Keratinocyte (primary cell): ENCODE results near the gene SIGLEC15. TPM values are rescaled to one million over a fixed set of nuclear protein-coding genes. Genes with fewer than 3 reads are reported as not detected.

Experiments
- DNase-seq: peaks from one replicate; pipeline ENCODE4 v3.0.0-alpha.2; 2011; ENCODE audit warnings: low read depth, missing footprints, low spot score
- FAIRE-seq: peaks from 2 replicates; lab custom pipeline; 2011; peaks lifted over from hg19 to GRCh38; lab: Jason Lieb, UNC
- H2AFZ ChIP-seq: 2 replicates; pipeline ENCODE4 v1.6.0; 2012; ENCODE audit warnings: low read length, control low read depth, inconsistent platforms; ENCODE audit not compliant: control insufficient read depth
- H3K27ac ChIP-seq: 2 replicates; pipeline ENCODE4 v1.5.1; 2011; ENCODE audit warnings: low read length; ENCODE audit not compliant: control insufficient read depth, insufficient read depth
- H3K27me3 ChIP-seq: 3 replicates; pipeline ENCODE4 v1.6.0; 2011; ENCODE audit warnings: low read length; ENCODE audit not compliant: control insufficient read depth, insufficient read depth; ENCODE audit errors: extremely low read depth
- H3K36me3 ChIP-seq, 2 experiments: 2 replicates in 1 of 2; 3 replicates in 1 of 2; pipeline ENCODE4 v1.5.1; 2011; ENCODE audit warnings: low read length in 2 of 2, mild to moderate bottlenecking in 1 of 2; ENCODE audit not compliant: control insufficient read depth in 2 of 2, insufficient read depth in 2 of 2; ENCODE audit errors: extremely low read depth in 1 of 2
- H3K4me1 ChIP-seq: 3 replicates; pipeline ENCODE4 v1.5.1; 2011; ENCODE audit warnings: low read length; ENCODE audit not compliant: control insufficient read depth, insufficient read depth; ENCODE audit errors: extremely low read depth
- H3K4me2 ChIP-seq: 3 replicates; pipeline ENCODE4 v1.6.0; 2011; ENCODE audit warnings: low read depth, low read length; ENCODE audit not compliant: control insufficient read depth, insufficient read depth; ENCODE audit errors: extremely low read depth
- H3K4me3 ChIP-seq, 3 experiments: fragments of 200-600 bp in 1 of 3; sonication (generic) in 1 of 3; 2 replicates in 2 of 3; 3 replicates in 1 of 3; pipeline ENCODE4 v1.5.1; 2011 to 2016; ENCODE audit warnings: low read length in 3 of 3, mild to moderate bottlenecking in 3 of 3, control low read depth in 2 of 3, inconsistent platforms in 1 of 3, low read depth in 1 of 3, mixed read lengths in 1 of 3, mixed run types in 1 of 3, moderate library complexity in 1 of 3; ENCODE audit not compliant: control insufficient read depth in 2 of 3, insufficient read depth in 2 of 3; ENCODE audit errors: extremely low read depth in 1 of 3
- H3K79me2 ChIP-seq: 2 replicates; pipeline ENCODE4 v1.6.0; 2012; ENCODE audit warnings: low read length; ENCODE audit not compliant: control insufficient read depth, insufficient read depth
- H3K9ac ChIP-seq: 3 replicates; pipeline ENCODE4 v1.6.0; 2011; ENCODE audit warnings: low read length; ENCODE audit not compliant: control insufficient read depth, insufficient read depth; ENCODE audit errors: extremely low read depth
- H3K9me1 ChIP-seq: 3 replicates; pipeline ENCODE4 v1.6.0; 2011; ENCODE audit warnings: low read length; ENCODE audit not compliant: control insufficient read depth, insufficient read depth; ENCODE audit errors: extremely low read depth
- H3K9me3 ChIP-seq: 2 replicates; pipeline ENCODE4 v1.5.1; 2012; ENCODE audit warnings: low read depth, low read length; ENCODE audit not compliant: control insufficient read depth
- H4K20me1 ChIP-seq: 3 replicates; pipeline ENCODE4 v1.6.0; 2011; ENCODE audit warnings: low read length; ENCODE audit not compliant: control insufficient read depth, insufficient read depth; ENCODE audit errors: extremely low read depth
- CTCF ChIP-seq, 3 experiments: IDR thresholded peaks in 1 of 3; conservative IDR thresholded peaks in 1 of 3; optimal IDR thresholded peaks in 1 of 3; 2 replicates in 2 of 3; 3 replicates in 1 of 3; pipeline versions ENCODE3 to v1.5.1; 2011; ENCODE audit warnings: low read length in 3 of 3, mild to moderate bottlenecking in 3 of 3, moderate library complexity in 2 of 3, control low read depth in 1 of 3, inconsistent platforms in 1 of 3; ENCODE audit not compliant: insufficient read depth in 2 of 3; ENCODE audit errors: extremely low read depth in 1 of 3
- EZH2 ChIP-seq: IDR thresholded peaks from one replicate; pipeline ENCODE4 v1.6.1; 2012; ENCODE audit warnings: inconsistent platforms, mild to moderate bottlenecking, low read length, moderate library complexity
- dilution Hi-C: fragments of 300-500 bp; cut with MboI; formaldehyde crosslinking; loops from one replicate; pipeline ENCODE4 v1.7.0; 2020; ENCODE audit warnings: low sequenced_read_pairs; ENCODE audit not compliant: extremely low pct_ligation_motif_present
- polyA plus RNA-seq, 5 experiments: library from polyadenylated mRNA; depleted of rRNA in 3 of 5; stranded (reverse) in 3 of 5; stranded (forward) in 1 of 5; unstranded in 1 of 5; fragments of >200 nt; gene quantifications; 1 replicate in 1 of 5; 2 replicates in 3 of 5; 3 replicates in 1 of 5; pipeline versions ENCODE4 v1.2.1 to v1.2.3, GENCODE V29; 2011 to 2012; ENCODE audit warnings: missing spikeins in 2 of 5, low read depth in 1 of 5, low replicate concordance in 1 of 5

SIGLEC15 gene
- polyA plus RNA-seq, 1 donor (not counting 4 experiments of a cell fraction or from before 2014, with no cell fraction given): not detected

- TF ChIP-seq EZH2 (no peak), CTCF (optimal IDR thresholded peaks at IDR 0.05 in 1 of 3, IDR thresholded peaks at IDR 0.05 in 1 of 3, conservative IDR thresholded peaks at IDR 0.05 in 1 of 3; ENCODE audit: extremely low read depth in 1 of 3, insufficient read depth in 2 of 3, low read length in 3 of 3) (no peak)
- FAIRE-seq (peak; percentile 96), DNase-seq (peak; percentile 76)
- no peaks in the 10 kb centered on the region for H3K27me3 ChIP-seq
- no peaks in the 10 kb centered on the region for H4K20me1 ChIP-seq
- H3K36me3 ChIP-seq: no peaks in the 10 kb centered on the region
- no peak overlapping the region for H3K4me3 ChIP-seq
- H3K79me2 ChIP-seq: no peaks in the 10 kb centered on the region
- H3K9me3 ChIP-seq: peaks cover 6% of the 10 kb centered on the region
- no peak overlapping the region for H3K9ac ChIP-seq
- peaks cover 43% of the 10 kb centered on the region for H3K4me1 ChIP-seq
- H3K27ac ChIP-seq: peak overlapping the region; percentile 97
- no peaks in the 10 kb centered on the region for H3K9me1 ChIP-seq
- peak overlapping the region; percentile 13 for H2AFZ ChIP-seq
- peak overlapping the region; percentile 54 for H3K4me2 ChIP-seq
- dilution Hi-C loops: no loop called here
Observed at GRCh38 chr18:45801416-45802004, 24.0 kb upstream of the SIGLEC15 start.

DNA sequence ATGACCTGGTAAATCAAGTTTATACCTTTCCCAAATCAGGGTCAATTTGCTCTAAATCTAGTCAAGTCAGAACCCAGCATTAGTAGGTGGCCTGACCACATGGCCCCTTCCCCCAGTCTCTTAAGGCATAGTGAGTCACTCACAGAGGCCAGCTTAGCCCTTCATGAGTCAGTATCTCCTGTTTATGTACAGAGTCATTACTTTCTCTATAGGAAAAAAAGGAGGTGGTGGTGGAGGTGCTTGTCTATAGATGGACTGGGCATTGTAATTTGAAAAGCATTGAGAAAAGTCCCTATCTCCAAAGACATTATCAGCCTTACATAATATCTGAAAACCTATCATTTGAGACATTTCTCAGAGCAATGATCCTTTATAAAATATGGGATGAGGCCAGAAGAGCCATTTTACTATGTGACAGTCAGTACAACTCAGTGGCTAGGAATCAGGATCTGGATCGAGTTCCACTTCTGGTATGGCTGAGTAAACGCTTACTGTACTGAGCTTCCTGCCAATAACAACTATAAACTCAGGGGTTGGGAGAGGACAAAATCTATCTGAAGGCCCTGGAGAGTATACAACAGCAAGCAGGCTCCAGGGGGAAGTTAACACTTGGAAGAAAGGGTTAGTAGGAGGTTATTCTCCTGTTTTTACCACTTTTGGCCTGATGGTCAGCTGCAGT lies 22.5 kb upstream of the SIGLEC15 start:
- peak overlapping the region; percentile 97 for H3K27ac ChIP-seq
- peak; percentile 91 for DNase-seq
- no peaks in the 10 kb centered on the region for H4K20me1 ChIP-seq
- H3K36me3 ChIP-seq: no peaks in the 10 kb centered on the region
- peak; percentile 96 for FAIRE-seq
- peak overlapping the region; percentile 59 for H3K4me2 ChIP-seq
- H3K4me1 ChIP-seq: peaks cover 52% of the 10 kb centered on the region
- dilution Hi-C loops: no loop called here
- H3K9me3 ChIP-seq: peaks cover 6% of the 10 kb centered on the region
- TF ChIP-seq EZH2 (no peak), CTCF (optimal IDR thresholded peaks at IDR 0.05 in 1 of 3, IDR thresholded peaks at IDR 0.05 in 1 of 3, conservative IDR thresholded peaks at IDR 0.05 in 1 of 3; ENCODE audit: extremely low read depth in 1 of 3, insufficient read depth in 2 of 3, low read length in 3 of 3) (no peak)
- H3K27me3 ChIP-seq: no peaks in the 10 kb centered on the region
- no peak overlapping the region for H3K4me3 ChIP-seq
- no peak overlapping the region for H2AFZ ChIP-seq
- H3K79me2 ChIP-seq: no peaks in the 10 kb centered on the region
- H3K9me1 ChIP-seq: no peaks in the 10 kb centered on the region
- H3K9ac ChIP-seq: peak overlapping the region; percentile 63
